ENCODE results near the gene VAMP1.
"Not testable (repeated sequence)": the region's sequence is repeated elsewhere in the genome, so short reads cannot be mapped to it uniquely, and the experiment has no call there.

The VAMP1 gene

DNA sequence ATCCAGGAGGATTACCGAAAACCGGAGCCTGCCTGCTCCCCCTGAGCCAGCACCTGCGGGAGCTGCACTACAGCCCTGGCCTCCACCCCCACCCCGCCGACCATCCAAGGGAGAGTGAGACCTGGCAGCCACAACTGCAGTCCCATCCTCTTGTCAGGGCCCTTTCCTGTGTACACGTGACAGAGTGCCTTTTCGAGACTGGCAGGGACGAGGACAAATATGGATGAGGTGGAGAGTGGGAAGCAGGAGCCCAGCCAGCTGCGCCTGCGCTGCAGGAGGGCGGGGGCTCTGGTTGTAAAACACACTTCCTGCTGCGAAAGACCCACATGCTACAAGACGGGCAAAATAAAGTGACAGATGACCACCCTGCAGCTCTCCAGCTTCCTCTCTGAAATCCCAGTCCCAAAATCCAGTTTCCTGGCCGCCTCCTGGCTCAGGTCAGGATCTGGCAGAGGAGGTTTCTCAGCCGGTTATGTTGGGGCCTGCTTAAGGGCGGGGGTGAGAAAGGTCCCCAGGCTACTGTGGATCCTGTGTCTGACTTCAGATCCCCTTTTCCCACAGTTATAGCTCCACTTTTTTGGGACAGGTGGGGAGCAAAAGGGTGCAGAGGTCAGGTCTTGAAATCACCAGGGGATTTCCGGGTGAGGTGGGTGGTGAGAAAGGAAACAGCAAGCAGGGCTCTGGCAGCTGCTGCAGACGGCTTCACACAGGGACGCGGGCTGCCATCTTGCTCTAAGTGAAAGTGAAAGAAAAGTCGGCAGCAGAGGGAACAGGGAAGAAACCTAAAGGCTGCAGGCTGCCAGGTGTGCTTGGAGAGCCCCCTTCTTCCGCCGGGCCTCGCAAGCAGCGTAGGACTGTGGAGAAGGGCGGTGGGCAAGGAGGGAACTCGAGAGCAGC lies 18.9 kb downstream of the VAMP1 start, which contains the start of gene TAPBPL:
Gene TAPBPL, plus strand, starts transcription at position 695 of the 897 bp plus-strand sequence. CDS start 207 bp downstream, outside the sequence.
- peak; percentile 57 to 62 (median 60) for DNase-seq (ENCODE audit: low read depth in 3 of 3, low spot score in 1 of 3)

GRCh38 chr12:6450869-6451347 lies 19.6 kb downstream of the VAMP1 start:
- DNase-seq (ENCODE audit: low read depth in 3 of 3, low spot score in 1 of 3): no peak

DNA sequence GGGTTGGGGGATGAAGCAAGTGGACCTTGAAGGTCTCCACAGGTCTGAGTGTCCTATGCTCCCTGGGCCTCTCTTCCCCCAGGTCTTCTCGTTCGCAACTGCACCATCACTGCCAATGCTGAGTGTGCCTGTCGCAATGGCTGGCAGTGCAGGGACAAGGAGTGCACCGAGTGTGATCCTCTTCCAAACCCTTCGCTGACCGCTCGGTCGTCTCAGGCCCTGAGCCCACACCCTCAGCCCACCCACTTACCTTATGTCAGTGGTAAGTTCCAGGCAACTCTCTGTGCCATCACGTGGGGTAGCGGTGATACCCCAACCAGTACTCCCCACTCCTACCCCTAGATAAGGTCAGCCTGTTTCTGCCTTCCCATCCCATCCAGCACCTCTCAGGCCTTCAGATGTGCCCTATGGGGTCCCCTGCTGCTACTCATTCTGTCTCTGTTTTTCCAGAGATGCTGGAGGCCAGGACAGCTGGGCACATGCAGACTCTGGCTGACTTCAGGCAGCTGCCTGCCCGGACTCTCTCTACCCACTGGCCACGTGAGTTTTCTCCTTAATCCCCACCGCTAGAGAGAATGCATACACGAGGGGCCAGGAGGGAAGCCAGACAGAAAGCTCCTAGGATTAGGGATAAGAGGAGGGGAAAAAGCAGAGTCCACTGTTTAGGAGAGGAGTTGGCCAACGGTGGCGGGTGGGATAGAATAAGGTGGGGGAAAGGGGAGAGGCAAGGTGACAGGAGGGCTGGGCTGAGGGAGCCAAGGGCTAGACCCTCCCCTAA lies 20.2 kb downstream of the VAMP1 start:
- DNase-seq (ENCODE audit: low read depth in 3 of 3, low spot score in 1 of 3): no peak

- no peak for DNase-seq (ENCODE audit: low read depth in 3 of 3, low spot score in 1 of 3)
These were observed 25.5 kb downstream of the VAMP1 start, which contains the start of gene CD27 for GRCh38 chr12:6444704-6445688. Gene CD27, plus strand, starts transcription at chr12:6444955. Its CDS starts 141 bp downstream, at chr12:6445096.

GRCh38 chr12:6444031-6444430 lies 26.4 kb downstream of the VAMP1 start:
- DNase-seq (ENCODE audit: low read depth in 3 of 3, low spot score in 1 of 3): no peak

DNA sequence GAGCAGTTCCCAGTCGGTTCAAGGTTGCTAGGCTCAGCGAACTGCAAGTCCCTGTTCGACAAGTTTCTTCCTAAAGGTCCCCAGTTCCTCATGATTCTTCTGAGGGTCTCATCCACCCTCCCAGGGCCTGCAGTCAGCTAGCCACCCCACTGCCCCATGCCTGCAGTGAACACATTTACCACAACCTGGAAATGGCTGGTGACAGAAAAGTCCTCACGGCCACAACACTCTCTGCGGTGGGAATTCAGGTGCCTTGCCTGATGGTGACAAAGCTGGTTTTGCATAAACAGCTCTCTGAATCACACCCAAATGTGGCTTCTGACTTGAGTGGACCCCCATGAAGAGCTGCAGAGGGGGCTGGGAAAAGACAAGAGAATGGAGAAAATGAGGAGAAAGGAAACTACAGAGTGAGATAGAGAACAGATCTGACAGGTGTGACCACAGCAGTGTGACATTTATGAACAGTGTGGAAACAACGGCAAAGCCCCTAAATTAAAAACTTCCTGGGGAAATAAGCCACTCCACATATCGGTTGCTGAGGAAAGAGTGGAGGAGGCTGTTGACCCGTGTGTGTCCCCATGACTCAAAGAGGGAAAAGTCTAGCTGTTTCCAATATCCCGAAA lies 27.0 kb downstream of the VAMP1 start:
- DNase-seq (ENCODE audit: low read depth in 3 of 3, low spot score in 1 of 3): no peak

DNA sequence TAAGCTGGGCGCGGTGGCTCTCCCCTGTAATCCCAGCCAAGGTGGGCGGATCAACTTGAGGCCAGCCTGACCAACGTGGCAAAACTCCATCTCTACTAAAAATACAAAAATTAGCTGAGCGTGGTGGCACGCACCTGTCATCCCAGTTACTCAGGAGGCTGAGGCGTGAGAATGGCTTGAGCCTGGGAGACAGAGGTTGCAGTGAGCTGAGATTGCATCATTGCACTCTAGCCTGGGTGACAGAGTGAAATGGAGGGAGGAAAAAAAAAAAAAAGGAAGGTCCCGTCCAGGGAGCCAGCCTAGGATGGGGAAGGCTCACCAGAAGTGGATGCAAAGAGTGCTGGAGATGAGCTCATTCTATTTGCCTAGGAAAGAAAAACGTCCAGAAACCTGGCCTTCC lies 27.6 kb downstream of the VAMP1 start:
- DNase-seq (ENCODE audit: low read depth in 3 of 3, low spot score in 1 of 3): no peak

GRCh38 chr12:6440391-6440790 lies 30.1 kb downstream of the VAMP1 start:
- no peak for DNase-seq (ENCODE audit: low read depth in 3 of 3, low spot score in 1 of 3)

- no peak for DNase-seq (ENCODE audit: low read depth in 3 of 3, low spot score in 1 of 3)
These were observed 32.1 kb downstream of the VAMP1 start for GRCh38 chr12:6438345-6438744.

- DNase-seq (ENCODE audit: low read depth in 3 of 3, low spot score in 1 of 3): no peak
These were observed 32.9 kb downstream of the VAMP1 start for GRCh38 chr12:6437586-6437985.

DNA sequence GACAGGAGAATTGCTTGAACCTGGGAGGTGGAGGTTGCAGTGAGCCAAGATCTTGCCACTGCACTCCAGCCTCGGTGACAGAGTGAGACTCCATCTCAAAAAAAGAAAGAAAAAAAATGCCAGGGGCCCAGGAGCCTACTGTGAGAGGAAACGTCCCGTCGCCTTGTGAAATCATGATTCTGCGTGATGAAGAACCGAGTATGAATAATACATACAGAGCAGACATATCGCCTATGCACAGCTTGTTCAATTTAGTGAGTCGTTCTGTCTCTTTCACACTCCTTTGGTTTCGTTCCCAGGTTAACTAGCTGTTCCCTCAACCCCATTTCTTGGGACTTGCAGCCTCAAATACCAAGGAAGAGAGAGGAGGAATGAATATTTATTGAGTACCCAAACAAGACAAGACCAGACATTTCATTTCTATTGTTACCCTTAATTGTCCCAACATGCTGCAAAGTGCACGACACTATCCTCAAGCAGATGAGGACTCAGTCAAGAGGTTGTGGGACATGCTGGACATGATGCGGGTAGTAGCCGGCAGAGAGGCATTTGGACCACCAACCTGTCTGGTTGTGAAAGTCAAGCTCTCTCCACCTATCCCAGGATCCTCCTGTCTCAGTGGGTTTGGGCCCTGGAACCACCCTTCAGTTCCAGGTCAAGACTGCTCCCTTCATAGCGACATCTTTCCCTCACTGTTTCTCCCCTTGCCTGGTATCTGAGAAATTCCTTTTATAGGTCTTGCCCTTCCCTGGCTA lies 34.3 kb downstream of the VAMP1 start:
- DNase-seq (ENCODE audit: low read depth in 3 of 3, low spot score in 1 of 3): no peak

GRCh38 chr12:6434205-6435140 lies 36.0 kb downstream of the VAMP1 start:
- DNase-seq (ENCODE audit: low read depth in 3 of 3, low spot score in 1 of 3): no peak

DNA sequence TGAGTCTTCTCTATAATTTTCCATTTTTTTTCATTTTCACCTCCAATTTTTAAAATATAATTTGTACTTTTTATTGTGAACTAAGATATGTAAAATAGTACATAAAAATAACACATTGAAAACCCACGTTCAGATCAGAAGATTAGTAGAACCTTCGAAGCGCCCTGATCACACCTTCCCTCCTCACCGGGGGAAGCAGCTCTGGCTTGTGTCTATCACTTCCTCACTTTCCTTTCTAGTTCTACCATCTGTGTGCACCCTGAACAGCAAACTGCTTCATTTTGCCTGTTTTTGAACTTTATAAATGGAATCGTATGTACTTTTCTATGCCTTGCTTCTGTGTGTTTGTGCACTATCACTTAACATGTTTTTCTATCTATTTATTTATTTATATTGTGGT lies 37.5 kb downstream of the VAMP1 start:
- DNase-seq (ENCODE audit: low read depth in 3 of 3, low spot score in 1 of 3): no peak

GRCh38 chr12:6430124-6430989 lies 40.1 kb downstream of the VAMP1 start:
- no peak for DNase-seq (ENCODE audit: low read depth in 3 of 3, low spot score in 1 of 3)

GRCh38 chr12:6428326-6428725 lies 42.2 kb downstream of the VAMP1 start:
- DNase-seq (ENCODE audit: low read depth in 3 of 3, low spot score in 1 of 3): no peak

- DNase-seq (ENCODE audit: low read depth in 3 of 3, low spot score in 1 of 3): not testable (repeated sequence)
These were observed 42.7 kb downstream of the VAMP1 start for GRCh38 chr12:6427796-6428195.

- peak; percentile 71 to 80 (median 72) for DNase-seq (ENCODE audit: low read depth in 3 of 3, low spot score in 1 of 3)
These were observed 43.4 kb downstream of the VAMP1 start for GRCh38 chr12:6426882-6427671.
